GM18907 (cell line): Measurements from ENCODE around the gene SGMS2.
A peak's percentile ranks its signal among the peaks of the same experiment; 100 is the strongest.

ENCODE experiments used
- ATAC-seq: cut with Tn5 transposase; IDR thresholded peaks from one replicate; pipeline ENCODE4 v1.9.1; 2021; ENCODE audit warnings: mild to moderate bottlenecking, moderate library complexity; ENCODE audit not compliant: unreplicated experiment

SGMS2 gene

DNA sequence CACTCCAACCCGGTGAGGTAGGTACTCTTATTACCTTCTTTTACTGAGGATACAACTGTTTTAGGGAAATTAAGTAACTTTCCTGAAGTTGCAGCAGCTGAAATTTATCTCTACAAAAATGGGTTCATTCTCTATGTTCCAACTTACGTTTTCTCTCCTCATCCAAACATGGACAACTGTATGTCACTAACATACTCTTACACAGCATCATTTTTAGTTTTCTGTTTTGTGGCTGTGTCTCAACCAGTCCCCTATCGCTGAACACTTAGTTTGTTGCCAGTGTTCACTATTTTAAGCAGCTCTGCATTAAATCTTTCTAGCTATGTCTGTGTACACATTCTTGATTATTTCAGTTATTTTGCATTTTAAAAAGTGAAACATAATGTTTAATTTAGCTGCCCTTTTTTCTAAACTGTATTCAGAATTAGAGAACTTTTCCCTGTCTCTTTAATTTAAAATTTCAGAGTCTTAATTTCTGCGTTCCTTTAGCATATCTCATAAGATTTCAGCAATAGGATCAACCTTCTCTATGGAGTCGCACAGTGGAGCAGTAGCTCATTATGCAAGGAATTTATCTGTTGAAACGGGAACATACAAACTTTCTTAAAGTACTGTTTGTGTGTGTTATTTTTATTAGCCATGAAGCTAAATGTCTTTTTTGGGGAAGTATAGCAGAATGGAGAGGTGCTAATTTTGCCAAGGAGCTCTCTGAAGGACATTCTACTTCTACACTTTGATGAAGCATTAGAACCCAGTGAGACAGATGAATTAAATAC is 3.8 kb downstream of the SGMS2 start:
- ATAC-seq: no peak

DNA sequence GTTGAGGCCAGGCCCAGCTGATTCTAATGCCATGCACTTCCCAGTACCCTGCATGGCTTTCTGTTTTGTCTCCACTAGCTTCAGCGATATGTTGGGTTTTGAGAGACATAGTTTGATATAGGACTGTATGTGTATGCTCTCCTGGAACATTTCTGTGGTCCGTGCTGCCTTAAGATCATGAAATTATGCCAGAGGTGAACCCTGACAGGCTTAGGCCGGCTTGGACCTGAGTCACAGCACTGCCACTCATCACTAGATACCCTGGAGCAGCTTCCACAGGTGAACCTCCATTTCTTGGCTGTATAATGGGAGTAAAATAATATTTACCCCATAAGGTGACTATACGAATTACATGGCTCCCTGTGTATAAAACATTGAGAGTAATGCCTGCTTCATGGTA is 6.4 kb downstream of the SGMS2 start:
- no peak for ATAC-seq

DNA sequence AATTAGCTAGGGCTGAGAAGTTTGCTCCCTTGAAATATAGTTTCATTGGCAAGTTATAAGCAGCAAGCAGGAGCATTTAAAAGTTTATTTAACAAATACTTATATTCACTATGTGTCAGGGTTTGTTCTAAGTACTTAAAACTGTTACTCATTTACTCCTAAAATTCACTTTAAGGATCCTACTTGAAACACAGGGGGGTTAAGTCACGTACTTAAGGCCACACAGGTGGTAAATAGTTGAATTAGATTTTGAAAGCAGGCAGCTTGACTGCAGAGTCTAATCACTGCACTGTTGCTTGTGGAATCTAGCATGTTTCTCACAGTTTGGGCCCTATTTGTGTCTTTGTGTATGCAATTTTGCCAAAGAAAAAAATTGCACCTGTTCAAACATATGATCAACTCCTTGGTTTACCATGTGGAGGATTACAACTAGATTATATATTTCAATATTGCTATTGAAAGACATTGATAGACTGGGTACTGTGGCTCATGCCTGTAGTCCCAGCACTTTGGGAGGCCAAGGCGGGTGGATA is 7.6 kb downstream of the SGMS2 start:
- no peak for ATAC-seq

DNA sequence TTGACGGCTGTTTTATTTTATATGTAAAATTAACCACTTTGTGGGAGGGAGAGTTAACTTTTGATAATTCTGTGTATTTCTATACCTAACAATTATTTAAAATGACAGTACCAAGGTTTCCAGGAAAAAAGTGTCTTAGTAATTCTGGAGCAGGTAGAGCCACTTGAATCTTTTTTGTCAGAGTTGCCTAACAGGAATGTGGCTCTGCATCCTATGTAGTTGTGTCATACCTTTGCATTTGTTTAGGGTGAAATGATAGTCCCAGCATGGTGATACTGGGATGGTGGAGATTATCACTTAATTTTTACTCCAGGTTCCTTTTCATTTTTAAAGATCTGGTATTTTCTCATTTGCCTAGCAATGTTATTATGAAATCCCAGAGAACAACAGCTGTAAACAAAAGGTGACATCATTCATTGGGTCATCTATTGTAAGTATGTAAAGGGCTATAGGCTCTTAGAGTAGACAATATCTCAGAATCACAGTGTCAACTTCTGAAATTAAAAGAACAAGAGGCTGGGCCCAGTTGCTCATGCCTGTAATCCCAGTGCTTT is 9.6 kb downstream of the SGMS2 start:
- ATAC-seq: no peak

DNA sequence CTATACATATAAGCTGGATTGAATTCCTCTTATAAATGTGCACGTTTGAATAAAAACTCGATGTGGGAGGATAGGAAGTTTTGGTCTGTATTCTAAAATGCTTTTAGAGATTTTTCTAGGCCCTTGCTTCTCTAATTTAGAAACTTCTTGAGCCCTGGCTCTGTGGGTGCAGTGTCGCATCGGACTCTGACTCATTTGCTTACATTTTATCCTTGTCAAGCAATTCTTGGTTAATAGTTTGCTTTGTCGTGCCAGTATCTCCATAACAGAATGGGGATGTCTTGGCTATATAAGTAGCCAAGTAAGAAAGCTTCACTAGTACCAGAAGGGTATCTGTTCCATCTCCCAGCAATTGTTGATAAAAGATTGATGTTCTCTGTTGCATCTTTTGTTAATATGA is 10.7 kb downstream of the SGMS2 start:
- ATAC-seq: no peak

DNA sequence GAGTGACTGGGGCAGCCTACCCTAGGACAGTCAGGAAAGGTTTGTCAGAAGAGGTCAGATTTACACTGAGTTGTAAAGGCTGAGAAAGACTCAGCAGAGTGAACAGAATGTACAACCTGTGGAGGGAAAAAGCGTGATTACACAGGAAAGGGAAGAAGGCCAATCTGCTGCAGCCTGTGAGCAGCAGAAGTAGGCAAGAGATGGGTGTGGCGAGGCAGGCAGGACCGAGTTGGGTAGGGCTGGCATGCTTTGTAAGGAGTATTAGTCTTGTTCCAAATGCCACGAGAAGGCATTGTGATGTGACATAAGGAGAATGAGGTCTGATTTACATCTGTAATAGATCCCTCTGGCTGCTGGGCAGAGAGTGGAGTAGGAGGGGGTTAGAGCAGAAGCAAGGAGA is 12.6 kb downstream of the SGMS2 start:
- no peak for ATAC-seq

DNA sequence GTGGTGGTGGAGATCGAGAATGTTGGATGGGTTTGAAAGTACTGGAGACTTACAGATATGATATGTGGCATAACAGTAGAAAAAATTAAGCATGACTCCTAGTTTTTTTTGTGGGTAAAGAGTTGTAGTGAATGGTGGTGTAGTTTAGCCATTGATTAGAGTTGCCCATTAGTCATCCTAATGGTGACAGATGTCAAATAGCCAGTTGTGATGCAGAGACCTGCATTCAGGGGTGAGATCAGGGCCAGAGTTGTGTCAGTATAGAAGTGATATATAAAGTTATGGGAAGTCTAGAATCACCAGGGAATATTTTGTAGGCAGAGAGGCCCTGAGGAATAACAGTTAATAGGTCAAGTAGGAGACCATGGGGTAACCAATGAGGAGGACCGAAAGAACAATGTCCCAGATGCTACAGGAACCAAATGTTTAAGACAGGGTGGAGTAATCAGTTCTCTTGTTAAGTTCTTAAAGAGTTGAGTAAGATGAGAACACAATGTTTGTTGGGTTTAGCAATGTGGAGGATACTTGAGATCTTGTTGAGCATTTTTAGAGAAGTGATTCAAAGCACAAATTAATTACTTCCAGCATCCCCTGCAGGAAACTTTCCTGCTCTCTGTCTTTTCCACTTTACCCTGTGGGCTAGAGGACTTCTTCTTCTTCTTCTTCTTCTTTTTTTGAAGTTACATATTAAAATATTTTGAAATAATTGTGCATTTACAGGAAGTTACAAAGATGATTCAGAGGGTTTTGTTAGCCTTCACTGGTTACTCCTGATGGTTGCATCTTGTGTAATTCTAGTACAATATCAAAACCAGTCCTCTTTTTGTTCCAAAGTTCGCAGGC is 13.3 kb downstream of the SGMS2 start:
- no peak for ATAC-seq

DNA sequence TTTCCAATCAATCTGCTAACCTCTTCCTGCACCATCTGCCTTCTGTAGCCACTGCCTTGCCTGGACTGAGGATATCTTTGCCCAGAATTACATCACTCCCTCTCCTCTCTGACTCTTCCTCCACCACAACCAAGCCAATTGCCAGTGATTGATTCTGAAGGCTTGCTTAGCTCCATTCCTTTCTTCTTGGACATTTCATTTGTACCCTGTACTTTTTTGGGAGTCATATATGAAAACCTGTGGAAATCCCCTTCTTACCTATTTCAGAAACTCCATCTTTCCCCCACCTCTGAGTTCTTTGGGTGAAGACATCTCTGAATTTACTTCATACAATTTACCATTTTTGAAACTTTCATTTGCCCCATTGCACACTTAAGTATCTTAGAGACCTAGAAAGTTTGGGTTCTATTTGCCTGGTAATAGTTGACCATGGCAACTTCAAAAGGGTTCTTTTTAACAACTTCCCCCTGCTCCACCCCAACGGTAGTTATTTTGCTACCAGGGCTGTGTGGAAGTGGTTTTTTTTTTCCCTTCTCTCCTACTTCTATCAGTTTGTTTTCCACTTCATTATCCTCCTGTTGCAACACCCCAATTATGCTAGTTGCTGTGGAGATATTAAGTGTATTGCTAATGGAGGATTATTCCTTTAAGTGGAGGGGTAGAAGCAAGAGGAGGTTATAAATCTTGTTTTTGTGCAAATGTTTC is 14.3 kb downstream of the SGMS2 start:
- ATAC-seq: no peak

DNA sequence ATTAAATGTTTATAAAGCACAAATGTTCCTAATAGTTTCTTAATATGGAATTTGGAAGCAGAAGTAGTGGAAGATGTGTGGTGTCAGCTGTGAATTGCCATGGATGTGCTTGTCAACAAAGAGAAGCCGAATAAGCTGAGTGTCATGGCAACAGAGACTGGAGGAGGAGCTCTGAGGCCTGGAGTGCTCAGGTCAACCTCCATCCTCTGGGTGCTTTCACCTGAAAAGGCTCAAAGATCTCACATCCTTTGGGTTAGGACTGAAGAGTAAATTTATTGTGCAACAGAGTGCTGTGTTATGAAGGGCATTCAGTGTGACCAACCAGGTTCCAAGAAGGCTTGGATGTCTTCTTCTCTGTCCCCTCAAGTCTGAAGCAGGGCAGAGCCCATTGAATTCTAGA is 18.7 kb downstream of the SGMS2 start:
- no peak for ATAC-seq

DNA sequence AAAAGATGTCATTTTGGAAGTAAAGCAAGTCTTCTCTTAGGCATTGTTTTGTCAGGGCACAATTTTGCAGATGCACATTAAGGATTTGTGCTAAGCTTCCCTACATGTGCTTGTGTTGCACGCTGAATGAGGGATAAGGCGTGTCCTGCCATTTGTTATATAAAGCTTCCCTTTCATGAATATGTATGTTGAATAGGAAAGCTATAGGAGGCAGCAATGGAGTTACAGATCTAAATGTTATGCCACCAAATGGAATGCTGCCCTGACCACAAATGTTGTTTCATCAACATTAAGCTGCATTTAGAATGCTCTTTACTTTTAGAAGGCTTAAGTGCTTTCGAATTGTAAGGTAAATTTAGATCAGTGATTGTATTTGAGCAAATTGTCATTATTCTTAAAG is 20.9 kb downstream of the SGMS2 start:
- no peak for ATAC-seq

DNA sequence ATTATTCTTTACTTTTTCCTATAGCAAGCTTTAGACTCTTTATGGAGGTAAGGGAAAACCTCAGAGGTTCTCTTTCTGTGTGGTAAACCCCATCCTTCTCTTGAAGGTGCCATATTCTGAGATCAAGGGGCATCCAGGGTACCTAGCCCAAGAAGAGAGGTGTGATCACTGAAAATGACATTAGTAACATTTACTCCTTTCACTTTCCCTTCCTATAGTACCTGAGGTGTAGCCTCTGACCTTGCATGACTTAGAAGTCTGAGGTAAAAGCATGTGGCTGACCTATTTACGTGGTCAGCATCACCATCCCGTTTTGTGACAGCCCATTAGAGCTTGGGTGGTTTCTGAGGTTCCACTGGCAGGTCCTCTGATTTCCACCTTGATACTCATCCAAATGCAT is 25.7 kb downstream of the SGMS2 start:
- peak; percentile 93 for ATAC-seq

DNA sequence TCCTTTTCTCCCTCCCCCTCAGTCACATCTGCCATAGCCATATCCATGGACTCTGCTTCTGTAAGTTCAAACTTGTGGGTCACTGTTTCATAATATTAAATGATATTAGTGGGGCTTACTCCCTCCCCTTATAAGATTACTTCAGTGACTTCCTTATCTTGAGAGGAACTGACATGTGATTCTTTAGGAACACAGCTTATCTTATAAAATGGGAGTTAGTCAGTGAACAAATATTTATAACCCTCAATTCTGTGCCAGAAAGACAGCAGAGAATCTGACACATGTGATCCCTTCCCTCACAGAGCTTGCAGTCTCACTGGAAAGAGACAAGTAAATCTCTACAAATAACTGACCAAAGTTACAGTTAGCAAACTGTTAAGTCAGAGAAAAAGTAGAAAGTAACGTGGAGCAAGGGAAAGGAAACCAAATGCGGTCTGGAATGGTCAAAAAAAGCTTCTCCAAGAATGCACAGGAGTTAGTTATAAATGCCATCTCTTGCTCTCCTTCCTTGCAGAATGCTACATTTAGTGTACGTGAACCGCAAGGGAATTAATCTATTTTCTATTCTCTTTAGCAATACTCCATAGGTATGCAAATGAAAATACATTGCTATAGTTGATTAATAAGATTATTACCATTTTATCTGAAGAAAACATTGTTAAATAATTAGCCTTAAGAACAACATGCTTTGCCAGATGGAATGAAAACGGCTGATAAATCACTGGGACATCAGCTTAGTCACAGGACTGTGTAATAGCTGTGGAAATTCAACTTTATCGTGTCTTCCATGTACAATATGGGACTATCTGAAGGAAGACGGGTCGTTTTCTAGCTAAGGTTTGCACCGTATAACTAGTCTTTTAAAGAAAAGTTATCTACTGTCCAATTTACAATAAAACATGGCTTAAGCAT is 29.0 kb downstream of the SGMS2 start:
- no peak for ATAC-seq

DNA sequence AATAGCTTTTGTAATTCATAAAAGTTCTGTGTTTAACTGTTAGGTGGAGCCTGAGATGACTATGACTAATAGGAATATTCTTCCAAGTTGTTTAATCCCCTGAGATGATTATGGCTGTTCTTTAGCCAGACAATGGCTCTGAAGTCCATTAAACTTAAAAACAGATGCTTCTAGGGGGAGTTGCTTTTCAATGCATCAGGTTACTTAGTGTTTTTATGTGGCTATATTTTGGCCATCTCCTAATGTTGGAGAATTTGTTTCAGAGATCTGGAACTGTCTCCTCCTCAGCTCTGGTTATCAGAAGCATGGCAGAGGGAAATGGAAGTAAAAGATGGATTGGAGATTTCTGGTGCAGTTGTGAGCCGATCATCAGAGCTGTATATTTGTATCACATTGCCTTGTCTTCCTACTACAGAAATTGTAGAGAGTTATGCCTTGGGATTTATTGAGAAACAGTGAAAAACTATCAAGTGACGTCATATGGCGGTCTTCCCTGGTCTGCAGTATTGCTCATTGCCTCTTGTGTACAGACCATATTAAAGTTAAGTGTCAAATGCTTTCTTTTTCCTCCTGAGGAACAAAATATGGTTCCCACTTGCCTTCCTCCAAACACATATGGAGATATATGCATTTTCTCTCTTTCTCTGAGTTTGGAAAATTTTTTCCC is 29.8 kb downstream of the SGMS2 start:
- ATAC-seq: no peak

DNA sequence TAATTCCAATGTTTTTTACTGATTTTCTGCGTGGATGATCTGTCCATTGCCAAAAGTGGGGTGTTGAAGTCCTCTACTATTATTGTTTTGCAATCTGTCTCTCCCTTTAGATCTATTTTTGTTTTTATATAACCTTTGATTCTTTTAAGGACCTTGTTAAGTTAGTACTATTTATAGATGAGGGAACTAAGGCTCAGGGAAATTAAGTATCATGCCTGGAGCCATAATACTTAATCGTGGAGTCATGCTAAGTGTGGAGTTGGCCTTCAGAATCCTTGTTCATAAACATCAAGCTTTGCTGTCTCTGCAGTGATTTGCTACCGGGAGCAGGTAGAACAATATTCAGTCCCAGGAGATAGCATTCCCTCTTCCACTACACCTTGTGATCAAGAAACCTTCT is 31.0 kb downstream of the SGMS2 start:
- no peak for ATAC-seq

DNA sequence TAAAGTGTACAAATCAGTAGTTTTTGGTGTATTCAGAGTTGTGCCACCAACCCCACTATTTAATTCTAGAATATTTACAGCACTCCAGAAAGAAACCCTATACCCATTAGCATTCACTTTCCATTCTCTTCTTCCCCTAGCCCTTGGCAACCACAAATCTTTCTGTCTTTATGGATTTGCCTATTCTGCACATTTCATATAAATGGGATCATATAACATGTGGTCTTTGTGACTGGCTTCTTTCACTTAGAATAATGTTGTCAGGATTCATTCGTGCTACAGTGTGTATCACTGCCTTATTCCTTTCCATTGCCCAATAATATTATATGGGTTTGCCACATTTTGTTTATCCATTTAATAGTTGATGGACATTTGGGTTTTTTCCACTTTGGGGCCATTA is 32.2 kb downstream of the SGMS2 start:
- no peak for ATAC-seq

DNA sequence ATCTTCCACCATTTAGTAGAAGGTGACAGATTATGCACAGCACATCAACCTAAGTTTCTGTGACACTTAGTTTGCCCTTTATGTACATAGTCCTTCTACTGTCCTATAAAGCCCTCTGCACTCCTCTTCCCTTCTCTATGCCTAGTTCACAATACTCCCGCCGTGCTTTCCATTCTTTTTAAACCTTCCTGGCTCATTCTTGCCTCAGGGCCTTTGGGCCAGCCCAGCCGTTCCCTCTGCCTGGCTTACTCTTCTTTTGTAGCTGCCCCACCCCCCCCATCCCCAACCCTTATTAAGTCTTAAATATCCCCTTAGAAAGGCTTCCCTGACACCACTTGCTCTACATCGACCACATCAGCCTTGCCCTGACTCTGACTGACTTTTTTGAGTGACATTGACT is 33.0 kb downstream of the SGMS2 start:
- no peak for ATAC-seq

DNA sequence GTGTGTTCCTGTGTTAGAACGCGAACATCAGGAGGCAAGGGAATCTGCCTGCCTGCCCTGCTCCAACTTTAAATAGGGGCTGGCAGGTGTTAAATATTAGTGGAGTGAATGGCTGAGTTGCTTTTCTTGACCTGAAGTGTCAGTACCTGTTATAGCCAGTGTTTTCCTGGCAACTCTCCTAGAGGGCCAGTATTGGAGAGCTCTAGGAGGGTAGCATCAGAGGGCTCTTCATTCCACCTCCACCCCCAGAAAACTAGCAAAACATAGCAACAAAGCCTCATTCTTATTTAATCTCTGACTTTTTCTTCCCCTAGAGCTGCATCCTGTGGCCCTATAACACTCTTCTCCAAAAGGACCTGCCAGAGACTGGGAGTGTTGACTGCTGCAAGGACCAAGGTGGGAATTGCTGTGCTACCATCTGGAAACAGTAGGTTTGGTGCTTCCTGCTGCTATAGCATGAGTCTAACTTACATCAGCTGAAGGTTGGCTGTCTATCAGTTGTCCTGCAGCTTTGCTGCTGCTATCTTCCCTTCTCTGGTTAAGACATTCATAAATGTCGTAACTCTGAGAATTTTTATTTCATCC is 33.5 kb downstream of the SGMS2 start:
- no peak for ATAC-seq

DNA sequence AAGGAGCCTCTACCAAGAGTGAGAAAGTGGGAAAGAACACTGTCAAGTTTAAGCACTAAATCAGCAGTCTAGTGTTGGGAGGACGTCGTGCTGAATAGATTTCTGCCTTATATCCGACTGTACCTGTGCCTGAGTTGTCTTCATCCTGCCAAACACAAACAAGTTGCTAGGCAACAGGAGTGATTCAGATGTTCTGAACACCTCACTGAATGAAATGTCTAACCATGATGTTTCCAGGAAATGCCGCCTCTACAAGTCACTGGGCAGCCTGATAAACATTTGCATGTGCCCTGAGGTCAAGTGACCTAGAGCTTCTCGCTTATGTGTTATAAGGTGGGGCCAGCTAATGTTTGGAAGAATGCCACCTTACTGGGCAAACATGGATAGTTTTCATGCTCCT is 37.9 kb downstream of the SGMS2 start:
- ATAC-seq: no peak

DNA sequence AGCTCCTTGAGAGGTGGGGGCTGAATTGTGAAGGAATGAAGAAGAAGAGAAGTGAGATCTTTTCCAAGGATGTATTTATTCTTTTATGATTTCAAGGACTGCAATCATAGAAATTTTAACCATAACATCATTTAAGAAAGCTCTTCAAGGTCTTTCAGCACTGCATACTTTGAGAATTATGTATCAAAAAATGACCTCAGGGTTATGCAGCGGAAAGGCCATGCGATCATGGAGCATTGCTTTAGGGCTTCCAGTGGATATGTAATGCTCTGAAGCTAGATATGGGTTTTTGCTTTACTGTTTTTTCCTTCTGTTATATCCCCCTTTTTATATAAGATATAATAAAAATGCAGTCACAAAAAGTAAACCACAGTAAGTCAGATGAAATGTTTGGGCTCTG is 38.7 kb downstream of the SGMS2 start:
- no peak for ATAC-seq
